GM23338 (cell line): ENCODE data around the gene ASAH2. TPM values are rescaled to one million over a fixed set of nuclear protein-coding genes. Genes with fewer than 3 reads are reported as not detected.

Source experiments
- ATAC-seq: fragments of 200-7000 bp; cut with Tn5 transposase; 3 replicates; pipeline ENCODE4 v1.9.1; 2020
- DNase-seq: peaks from one replicate; pipeline ENCODE4 v3.0.0-alpha.2; 2015; ENCODE audit warnings: low spot score
- H2AFZ ChIP-seq: fragments of 200-600 bp; sonication (generic); 2 replicates; pipeline ENCODE4 v1.8.0; 2016; ENCODE audit warnings: antibody characterized with exemption, mild to moderate bottlenecking, moderate library complexity
- H3F3A ChIP-seq: fragments of 200-600 bp; sonication (generic); replicated peaks from 2 replicates; pipeline ENCODE4 v1.8.0; 2017; ENCODE audit warnings: antibody characterized with exemption, mixed run types, low read depth
- H3K27ac ChIP-seq: fragments of 200-600 bp; sonication (generic); 2 replicates; pipeline ENCODE4 v1.6.1; 2016; ENCODE audit warnings: low read depth
- H3K27me3 ChIP-seq: fragments of 200-600 bp; sonication (generic); 2 replicates; pipeline ENCODE4 v1.8.0; 2016; ENCODE audit warnings: mild to moderate bottlenecking, mixed run types, moderate library complexity; ENCODE audit not compliant: insufficient read depth
- H3K36me3 ChIP-seq: fragments of 200-600 bp; sonication (generic); 2 replicates; pipeline ENCODE4 v1.8.0; 2016; ENCODE audit warnings: mild to moderate bottlenecking; ENCODE audit not compliant: insufficient read depth
- H3K4me1 ChIP-seq: fragments of 200-600 bp; sonication (generic); 2 replicates; pipeline ENCODE4 v1.8.0; 2016; ENCODE audit warnings: mild to moderate bottlenecking, moderate library complexity; ENCODE audit not compliant: insufficient read depth
- H3K4me2 ChIP-seq: fragments of 200-600 bp; sonication (generic); 2 replicates; pipeline ENCODE4 v1.7.1; 2017; ENCODE audit warnings: mixed run types
- H3K4me3 ChIP-seq: fragments of 200-600 bp; sonication (generic); 2 replicates; pipeline ENCODE4 v1.6.1; 2016; ENCODE audit warnings: mixed run types
- H3K79me2 ChIP-seq: fragments of 200-600 bp; sonication (generic); replicated peaks from 2 replicates; pipeline ENCODE4 v1.8.0; 2017; ENCODE audit warnings: mild to moderate bottlenecking; ENCODE audit not compliant: insufficient read depth
- H3K9me2 ChIP-seq: fragments of 200-600 bp; sonication (generic); 2 replicates; pipeline ENCODE4 v1.8.0; 2017; ENCODE audit not compliant: insufficient read depth
- H4K20me1 ChIP-seq: fragments of 200-600 bp; sonication (generic); replicated peaks from 2 replicates; pipeline ENCODE4 v1.8.0; 2017; ENCODE audit warnings: mild to moderate bottlenecking; ENCODE audit not compliant: insufficient read depth
- H3K27ac Mint-ChIP-seq: 2 replicates; pipeline ENCODE4 v1.8.0; 2020; ENCODE audit warnings: inconsistent platforms, mild to moderate bottlenecking, moderate library complexity, mixed read lengths
- H3K27me3 Mint-ChIP-seq: 3 replicates; pipeline ENCODE4 v1.8.0; 2022; ENCODE audit warnings: low read depth, mild to moderate bottlenecking, moderate library complexity, mixed read lengths, inconsistent platforms; ENCODE audit not compliant: insufficient read depth, poor library complexity
- H3K36me3 Mint-ChIP-seq: 3 replicates; pipeline ENCODE4 v1.8.0; 2021; ENCODE audit warnings: low read depth, mild to moderate bottlenecking, inconsistent platforms, moderate library complexity, mixed read lengths
- H3K4me1 Mint-ChIP-seq: 3 replicates; pipeline ENCODE4 v1.8.0; 2020; ENCODE audit warnings: mild to moderate bottlenecking, inconsistent platforms, mixed read lengths
- H3K4me3 Mint-ChIP-seq: 3 replicates; pipeline ENCODE4 v1.8.0; 2021; ENCODE audit warnings: moderate library complexity, mild to moderate bottlenecking, inconsistent platforms, mixed read lengths
- H3K9me3 Mint-ChIP-seq: 3 replicates; pipeline ENCODE4 v1.8.0; 2020; ENCODE audit warnings: moderate library complexity, mild to moderate bottlenecking, inconsistent platforms, mixed read lengths
- CREB1 ChIP-seq: fragments of 250-450 bp; sonication (Bioruptor Pico); IDR thresholded peaks from 2 replicates; pipeline ENCODE4 v1.5.0; 2020; ENCODE audit warnings: low read depth, mild to moderate bottlenecking, moderate library complexity
- EZH2 ChIP-seq: fragments of 200-600 bp; sonication (generic); IDR thresholded peaks from one replicate; pipeline ENCODE4 v1.8.0; 2017; ENCODE audit warnings: antibody characterized with exemption, mild to moderate bottlenecking, low read depth; ENCODE audit not compliant: unreplicated experiment
- EZH2phosphoT487 ChIP-seq: fragments of 200-600 bp; sonication (generic); IDR thresholded peaks from one replicate; pipeline ENCODE4 v1.8.1; 2018; ENCODE audit warnings: antibody characterized with exemption; ENCODE audit not compliant: unreplicated experiment
- JUNB ChIP-seq: IDR thresholded peaks from one replicate; pipeline ENCODE4 v1.6.1; 2016; ENCODE audit warnings: antibody characterized with exemption; ENCODE audit not compliant: unreplicated experiment
- NANOG ChIP-seq: IDR thresholded peaks from 2 replicates; pipeline ENCODE4 v1.6.1; 2016; ENCODE audit warnings: antibody characterized with exemption, borderline replicate concordance
- POLR2AphosphoS5 ChIP-seq: IDR thresholded peaks from 2 replicates; pipeline ENCODE4 v1.6.1; 2016; ENCODE audit warnings: antibody characterized with exemption, low read depth
- STAT1 ChIP-seq: IDR thresholded peaks from one replicate; pipeline ENCODE4 v1.6.1; 2016; ENCODE audit warnings: antibody characterized with exemption; ENCODE audit not compliant: unreplicated experiment
- ZNF114 ChIP-seq: fragments of 250-450 bp; sonication (Bioruptor Pico); IDR thresholded peaks from 2 replicates; pipeline ENCODE4 v1.5.0; 2020; ENCODE audit warnings: mild to moderate bottlenecking, moderate library complexity
- ZNF331 ChIP-seq: fragments of 250-450 bp; sonication (Bioruptor Pico); IDR thresholded peaks from 2 replicates; pipeline ENCODE4 v1.5.0; 2020; ENCODE audit warnings: low read depth, mild to moderate bottlenecking, moderate library complexity
- polyA plus RNA-seq: library from polyadenylated mRNA; unstranded; fragments of >200 nt; fragmentation: Nextera tagmentation; extraction: Ambion mirVana; gene quantifications from 2 replicates; pipeline ENCODE4 v1.2.1, GENCODE V29; 2016
- total RNA-seq: library from RNA; depleted of rRNA; stranded (reverse); fragments of >200 nt; shearing (Covaris generic); gene quantifications from 2 replicates; pipeline ENCODE4 v1.2.3, GENCODE V29; 2014
- TF ChIP-seq, protein P1 (sequence below), 2 experiments: fragments of 200-600 bp in 1 of 2; sonication (generic) in 1 of 2; conservative IDR thresholded peaks; 2 replicates each; pipeline versions ENCODE4 v1.5.1 to v1.6.1; 2016 to 2017; ENCODE audit warnings: antibody characterized with exemption in 2 of 2, low read depth in 2 of 2, mild to moderate bottlenecking in 2 of 2, moderate library complexity in 1 of 2
- TF ChIP-seq, protein P2 (sequence below): fragments of 250-450 bp; sonication (Bioruptor Pico); IDR thresholded peaks from 2 replicates; pipeline ENCODE4 v1.5.0; 2020; ENCODE audit warnings: mild to moderate bottlenecking, moderate library complexity
- TF ChIP-seq, protein P3 (sequence below): IDR thresholded peaks from one replicate; pipeline ENCODE4 v1.6.1; 2018; ENCODE audit warnings: antibody characterized with exemption; ENCODE audit not compliant: unreplicated experiment
- TF ChIP-seq, protein P4 (sequence below): IDR thresholded peaks from 2 replicates; pipeline ENCODE4 v1.6.1; 2016; ENCODE audit warnings: antibody characterized with exemption

The ASAH2 gene
- total and polyA plus RNA-seq, 2 experiments from 2014 or later, result 0.17 to 0.92 TPM

DNA sequence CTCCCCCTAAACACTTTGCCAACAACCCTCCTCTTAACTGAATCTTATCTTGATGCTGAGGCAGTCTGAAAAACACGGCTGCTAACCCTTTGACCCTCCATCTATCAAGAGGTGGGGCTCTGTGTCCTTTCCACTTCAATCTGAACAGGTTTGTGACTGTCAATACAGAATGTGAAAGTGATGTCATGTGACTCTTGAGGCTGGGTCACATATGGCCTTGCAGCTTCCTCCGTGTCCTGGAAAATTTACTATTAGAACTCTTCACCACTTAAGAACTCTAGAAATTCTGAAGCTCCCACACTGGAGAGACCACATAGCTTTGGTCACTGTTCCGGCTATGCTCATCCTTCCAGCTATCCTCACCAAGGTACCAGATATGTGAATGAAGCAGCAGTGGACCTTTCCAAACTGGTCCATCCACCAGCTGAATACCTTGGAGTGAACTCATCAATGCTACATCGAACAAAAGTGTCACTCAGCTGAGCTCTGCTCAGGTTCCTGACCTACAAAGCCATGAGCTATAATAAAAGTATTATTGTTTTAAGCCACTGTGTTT, 30.7 kb upstream of the ASAH2 start:
- Histone ChIP-seq H3K79me2 (no peaks in the 10 kb centered on the region), H3K4me3 (no peak overlapping the region), H3F3A (no peaks in the 10 kb centered on the region), H4K20me1 (no peaks in the 10 kb centered on the region), H3K27me3 (no peaks in the 10 kb centered on the region), H3K9me2 (no peaks in the 10 kb centered on the region; the same call in 1 of the 2 replicates), H2AFZ (no peak overlapping the region), H3K4me1 (no peaks in the 10 kb centered on the region), H3K36me3 (no peaks in the 10 kb centered on the region), H3K4me2 (no peak overlapping the region), H3K27ac (no peak overlapping the region)
- no peak overlapping the region for H3K4me3 Mint-ChIP-seq
- DNase-seq (no peak), ATAC-seq (no peak)
- H3K27ac Mint-ChIP-seq, result no peak overlapping the region
- no peaks in the 10 kb centered on the region for H3K36me3 Mint-ChIP-seq
- H3K27me3 Mint-ChIP-seq, result no peaks in the 10 kb centered on the region
- no peak for TF ChIP-seq ZNF114 (CRISPR knock-in tag)
- no peak for TF ChIP-seq JUNB
- TF ChIP-seq, protein P1, sequence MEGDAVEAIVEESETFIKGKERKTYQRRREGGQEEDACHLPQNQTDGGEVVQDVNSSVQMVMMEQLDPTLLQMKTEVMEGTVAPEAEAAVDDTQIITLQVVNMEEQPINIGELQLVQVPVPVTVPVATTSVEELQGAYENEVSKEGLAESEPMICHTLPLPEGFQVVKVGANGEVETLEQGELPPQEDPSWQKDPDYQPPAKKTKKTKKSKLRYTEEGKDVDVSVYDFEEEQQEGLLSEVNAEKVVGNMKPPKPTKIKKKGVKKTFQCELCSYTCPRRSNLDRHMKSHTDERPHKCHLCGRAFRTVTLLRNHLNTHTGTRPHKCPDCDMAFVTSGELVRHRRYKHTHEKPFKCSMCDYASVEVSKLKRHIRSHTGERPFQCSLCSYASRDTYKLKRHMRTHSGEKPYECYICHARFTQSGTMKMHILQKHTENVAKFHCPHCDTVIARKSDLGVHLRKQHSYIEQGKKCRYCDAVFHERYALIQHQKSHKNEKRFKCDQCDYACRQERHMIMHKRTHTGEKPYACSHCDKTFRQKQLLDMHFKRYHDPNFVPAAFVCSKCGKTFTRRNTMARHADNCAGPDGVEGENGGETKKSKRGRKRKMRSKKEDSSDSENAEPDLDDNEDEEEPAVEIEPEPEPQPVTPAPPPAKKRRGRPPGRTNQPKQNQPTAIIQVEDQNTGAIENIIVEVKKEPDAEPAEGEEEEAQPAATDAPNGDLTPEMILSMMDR (conservative IDR thresholded peaks at IDR 0.05; ENCODE audit: low read depth in 2 of 2), result no peak
- TF ChIP-seq EZH2phosphoT487, result no peak
- no peak for TF ChIP-seq NANOG
- TF ChIP-seq EZH2, result no peak
- no peak for TF ChIP-seq ZNF331
- TF ChIP-seq CREB1 (CRISPR knock-in tag), result no peak
- TF ChIP-seq, protein P2, sequence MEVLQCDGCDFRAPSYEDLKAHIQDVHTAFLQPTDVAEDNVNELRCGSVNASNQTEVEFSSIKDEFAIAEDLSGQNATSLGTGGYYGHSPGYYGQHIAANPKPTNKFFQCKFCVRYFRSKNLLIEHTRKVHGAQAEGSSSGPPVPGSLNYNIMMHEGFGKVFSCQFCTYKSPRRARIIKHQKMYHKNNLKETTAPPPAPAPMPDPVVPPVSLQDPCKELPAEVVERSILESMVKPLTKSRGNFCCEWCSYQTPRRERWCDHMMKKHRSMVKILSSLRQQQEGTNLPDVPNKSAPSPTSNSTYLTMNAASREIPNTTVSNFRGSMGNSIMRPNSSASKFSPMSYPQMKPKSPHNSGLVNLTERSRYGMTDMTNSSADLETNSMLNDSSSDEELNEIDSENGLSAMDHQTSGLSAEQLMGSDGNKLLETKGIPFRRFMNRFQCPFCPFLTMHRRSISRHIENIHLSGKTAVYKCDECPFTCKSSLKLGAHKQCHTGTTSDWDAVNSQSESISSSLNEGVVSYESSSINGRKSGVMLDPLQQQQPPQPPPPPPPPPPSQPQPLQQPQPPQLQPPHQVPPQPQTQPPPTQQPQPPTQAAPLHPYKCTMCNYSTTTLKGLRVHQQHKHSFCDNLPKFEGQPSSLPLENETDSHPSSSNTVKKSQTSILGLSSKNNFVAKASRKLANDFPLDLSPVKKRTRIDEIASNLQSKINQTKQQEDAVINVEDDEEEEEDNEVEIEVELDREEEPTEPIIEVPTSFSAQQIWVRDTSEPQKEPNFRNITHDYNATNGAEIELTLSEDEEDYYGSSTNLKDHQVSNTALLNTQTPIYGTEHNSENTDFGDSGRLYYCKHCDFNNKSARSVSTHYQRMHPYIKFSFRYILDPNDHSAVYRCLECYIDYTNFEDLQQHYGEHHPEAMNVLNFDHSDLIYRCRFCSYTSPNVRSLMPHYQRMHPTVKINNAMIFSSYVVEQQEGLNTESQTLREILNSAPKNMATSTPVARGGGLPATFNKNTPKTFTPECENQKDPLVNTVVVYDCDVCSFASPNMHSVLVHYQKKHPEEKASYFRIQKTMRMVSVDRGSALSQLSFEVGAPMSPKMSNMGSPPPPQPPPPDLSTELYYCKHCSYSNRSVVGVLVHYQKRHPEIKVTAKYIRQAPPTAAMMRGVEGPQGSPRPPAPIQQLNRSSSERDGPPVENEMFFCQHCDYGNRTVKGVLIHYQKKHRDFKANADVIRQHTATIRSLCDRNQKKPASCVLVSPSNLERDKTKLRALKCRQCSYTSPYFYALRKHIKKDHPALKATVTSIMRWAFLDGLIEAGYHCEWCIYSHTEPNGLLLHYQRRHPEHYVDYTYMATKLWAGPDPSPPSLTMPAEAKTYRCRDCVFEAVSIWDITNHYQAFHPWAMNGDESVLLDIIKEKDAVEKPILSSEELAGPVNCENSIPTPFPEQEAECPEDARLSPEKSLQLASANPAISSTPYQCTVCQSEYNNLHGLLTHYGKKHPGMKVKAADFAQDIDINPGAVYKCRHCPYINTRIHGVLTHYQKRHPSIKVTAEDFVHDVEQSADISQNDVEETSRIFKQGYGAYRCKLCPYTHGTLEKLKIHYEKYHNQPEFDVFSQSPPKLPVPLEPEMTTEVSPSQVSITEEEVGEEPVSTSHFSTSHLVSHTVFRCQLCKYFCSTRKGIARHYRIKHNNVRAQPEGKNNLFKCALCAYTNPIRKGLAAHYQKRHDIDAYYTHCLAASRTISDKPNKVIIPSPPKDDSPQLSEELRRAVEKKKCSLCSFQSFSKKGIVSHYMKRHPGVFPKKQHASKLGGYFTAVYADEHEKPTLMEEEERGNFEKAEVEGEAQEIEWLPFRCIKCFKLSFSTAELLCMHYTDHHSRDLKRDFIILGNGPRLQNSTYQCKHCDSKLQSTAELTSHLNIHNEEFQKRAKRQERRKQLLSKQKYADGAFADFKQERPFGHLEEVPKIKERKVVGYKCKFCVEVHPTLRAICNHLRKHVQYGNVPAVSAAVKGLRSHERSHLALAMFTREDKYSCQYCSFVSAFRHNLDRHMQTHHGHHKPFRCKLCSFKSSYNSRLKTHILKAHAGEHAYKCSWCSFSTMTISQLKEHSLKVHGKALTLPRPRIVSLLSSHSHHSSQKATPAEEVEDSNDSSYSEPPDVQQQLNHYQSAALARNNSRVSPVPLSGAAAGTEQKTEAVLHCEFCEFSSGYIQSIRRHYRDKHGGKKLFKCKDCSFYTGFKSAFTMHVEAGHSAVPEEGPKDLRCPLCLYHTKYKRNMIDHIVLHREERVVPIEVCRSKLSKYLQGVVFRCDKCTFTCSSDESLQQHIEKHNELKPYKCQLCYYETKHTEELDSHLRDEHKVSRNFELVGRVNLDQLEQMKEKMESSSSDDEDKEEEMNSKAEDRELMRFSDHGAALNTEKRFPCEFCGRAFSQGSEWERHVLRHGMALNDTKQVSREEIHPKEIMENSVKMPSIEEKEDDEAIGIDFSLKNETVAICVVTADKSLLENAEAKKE (CRISPR knock-in tag), result no peak
- TF ChIP-seq POLR2AphosphoS5, result no peak
- TF ChIP-seq, protein P3, sequence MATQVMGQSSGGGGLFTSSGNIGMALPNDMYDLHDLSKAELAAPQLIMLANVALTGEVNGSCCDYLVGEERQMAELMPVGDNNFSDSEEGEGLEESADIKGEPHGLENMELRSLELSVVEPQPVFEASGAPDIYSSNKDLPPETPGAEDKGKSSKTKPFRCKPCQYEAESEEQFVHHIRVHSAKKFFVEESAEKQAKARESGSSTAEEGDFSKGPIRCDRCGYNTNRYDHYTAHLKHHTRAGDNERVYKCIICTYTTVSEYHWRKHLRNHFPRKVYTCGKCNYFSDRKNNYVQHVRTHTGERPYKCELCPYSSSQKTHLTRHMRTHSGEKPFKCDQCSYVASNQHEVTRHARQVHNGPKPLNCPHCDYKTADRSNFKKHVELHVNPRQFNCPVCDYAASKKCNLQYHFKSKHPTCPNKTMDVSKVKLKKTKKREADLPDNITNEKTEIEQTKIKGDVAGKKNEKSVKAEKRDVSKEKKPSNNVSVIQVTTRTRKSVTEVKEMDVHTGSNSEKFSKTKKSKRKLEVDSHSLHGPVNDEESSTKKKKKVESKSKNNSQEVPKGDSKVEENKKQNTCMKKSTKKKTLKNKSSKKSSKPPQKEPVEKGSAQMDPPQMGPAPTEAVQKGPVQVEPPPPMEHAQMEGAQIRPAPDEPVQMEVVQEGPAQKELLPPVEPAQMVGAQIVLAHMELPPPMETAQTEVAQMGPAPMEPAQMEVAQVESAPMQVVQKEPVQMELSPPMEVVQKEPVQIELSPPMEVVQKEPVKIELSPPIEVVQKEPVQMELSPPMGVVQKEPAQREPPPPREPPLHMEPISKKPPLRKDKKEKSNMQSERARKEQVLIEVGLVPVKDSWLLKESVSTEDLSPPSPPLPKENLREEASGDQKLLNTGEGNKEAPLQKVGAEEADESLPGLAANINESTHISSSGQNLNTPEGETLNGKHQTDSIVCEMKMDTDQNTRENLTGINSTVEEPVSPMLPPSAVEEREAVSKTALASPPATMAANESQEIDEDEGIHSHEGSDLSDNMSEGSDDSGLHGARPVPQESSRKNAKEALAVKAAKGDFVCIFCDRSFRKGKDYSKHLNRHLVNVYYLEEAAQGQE, result no peak
- no peak for TF ChIP-seq STAT1
- TF ChIP-seq, protein P4, sequence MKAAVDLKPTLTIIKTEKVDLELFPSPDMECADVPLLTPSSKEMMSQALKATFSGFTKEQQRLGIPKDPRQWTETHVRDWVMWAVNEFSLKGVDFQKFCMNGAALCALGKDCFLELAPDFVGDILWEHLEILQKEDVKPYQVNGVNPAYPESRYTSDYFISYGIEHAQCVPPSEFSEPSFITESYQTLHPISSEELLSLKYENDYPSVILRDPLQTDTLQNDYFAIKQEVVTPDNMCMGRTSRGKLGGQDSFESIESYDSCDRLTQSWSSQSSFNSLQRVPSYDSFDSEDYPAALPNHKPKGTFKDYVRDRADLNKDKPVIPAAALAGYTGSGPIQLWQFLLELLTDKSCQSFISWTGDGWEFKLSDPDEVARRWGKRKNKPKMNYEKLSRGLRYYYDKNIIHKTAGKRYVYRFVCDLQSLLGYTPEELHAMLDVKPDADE, result no peak
- no peaks in the 10 kb centered on the region for H3K9me3 Mint-ChIP-seq
- H3K4me1 Mint-ChIP-seq, result peaks cover 12% of the 10 kb centered on the region
